GM12878 (cell line): ENCODE data around the gene BACE2.

ENCODE experiments used
- EZH2 ChIP-seq: IDR thresholded peaks from 2 replicates; pipeline ENCODE4 v1.6.1; 2012; ENCODE audit warnings: low read depth, mild to moderate bottlenecking, control low read depth, inconsistent platforms, low read length, borderline replicate concordance; ENCODE audit not compliant: control insufficient read depth
- HDAC2 ChIP-seq: fragments of 200-600 bp; sonication (generic); IDR thresholded peaks from 2 replicates; pipeline ENCODE4 v1.6.1; 2017
- JUNB ChIP-seq: IDR thresholded peaks from 2 replicates; pipeline ENCODE4 v1.6.1; 2016; ENCODE audit warnings: antibody characterized with exemption, mild to moderate bottlenecking
- NR2C1 ChIP-seq: fragments of 450-650 bp; IDR thresholded peaks from 2 replicates; pipeline ENCODE4 v1.6.1; 2017; ENCODE audit warnings: antibody characterized with exemption, mild to moderate bottlenecking, moderate library complexity
- POLR2A ChIP-seq: IDR thresholded peaks from 2 replicates; pipeline ENCODE4 v1.6.1; 2011; ENCODE audit warnings: low read depth, mild to moderate bottlenecking, low read length
- SRF ChIP-seq, 2 experiments: IDR thresholded peaks; 2 replicates each; pipeline ENCODE4 v1.6.1; 2011; ENCODE audit warnings: low read depth in 2 of 2, low read length in 2 of 2, mild to moderate bottlenecking in 1 of 2, moderate library complexity in 1 of 2
- YY1 ChIP-seq: IDR thresholded peaks from 2 replicates; pipeline ENCODE4 v1.6.1; 2011; ENCODE audit warnings: low read depth, mild to moderate bottlenecking, low read length
- ZNF384 ChIP-seq: IDR thresholded peaks from 2 replicates; pipeline ENCODE4 v1.6.1; 2012; ENCODE audit warnings: low read depth, mild to moderate bottlenecking, low read length, improper control_type of control experiment, borderline replicate concordance
- TF ChIP-seq, protein P1 (sequence below), 3 experiments: IDR thresholded peaks in 2 of 3; conservative IDR thresholded peaks in 1 of 3; 2 replicates each; pipeline ENCODE4 v1.5.1; 2011; ENCODE audit warnings: low read depth in 3 of 3, low read length in 3 of 3, mild to moderate bottlenecking in 3 of 3, control low read depth in 2 of 3, moderate library complexity in 2 of 3, inconsistent platforms in 1 of 3, mixed read lengths in 1 of 3; ENCODE audit not compliant: control insufficient read depth in 2 of 3, insufficient read depth in 1 of 3; ENCODE audit errors: extremely low read depth in 1 of 3

DNA sequence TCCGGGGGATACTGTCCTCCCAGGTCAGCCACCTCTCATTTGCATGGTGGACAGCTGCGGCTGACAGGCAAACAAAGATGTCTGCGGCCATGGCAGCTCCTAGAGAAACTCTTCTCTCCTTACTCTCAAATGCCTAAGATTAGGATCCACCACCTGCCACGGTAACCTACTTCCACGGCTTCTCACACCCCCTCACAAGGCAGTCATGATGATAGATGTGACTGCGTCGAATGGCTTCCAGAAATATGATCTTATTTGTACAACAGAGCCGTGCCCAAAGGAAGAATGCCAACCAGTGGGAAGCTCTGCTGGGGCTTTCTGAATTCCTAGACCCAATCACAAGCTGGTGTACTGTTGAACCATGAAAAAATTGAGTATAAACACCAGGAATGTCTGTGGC is 73.4 kb downstream of the BACE2 start:
- TF ChIP-seq POLR2A = no peak
- TF ChIP-seq, protein P1, sequence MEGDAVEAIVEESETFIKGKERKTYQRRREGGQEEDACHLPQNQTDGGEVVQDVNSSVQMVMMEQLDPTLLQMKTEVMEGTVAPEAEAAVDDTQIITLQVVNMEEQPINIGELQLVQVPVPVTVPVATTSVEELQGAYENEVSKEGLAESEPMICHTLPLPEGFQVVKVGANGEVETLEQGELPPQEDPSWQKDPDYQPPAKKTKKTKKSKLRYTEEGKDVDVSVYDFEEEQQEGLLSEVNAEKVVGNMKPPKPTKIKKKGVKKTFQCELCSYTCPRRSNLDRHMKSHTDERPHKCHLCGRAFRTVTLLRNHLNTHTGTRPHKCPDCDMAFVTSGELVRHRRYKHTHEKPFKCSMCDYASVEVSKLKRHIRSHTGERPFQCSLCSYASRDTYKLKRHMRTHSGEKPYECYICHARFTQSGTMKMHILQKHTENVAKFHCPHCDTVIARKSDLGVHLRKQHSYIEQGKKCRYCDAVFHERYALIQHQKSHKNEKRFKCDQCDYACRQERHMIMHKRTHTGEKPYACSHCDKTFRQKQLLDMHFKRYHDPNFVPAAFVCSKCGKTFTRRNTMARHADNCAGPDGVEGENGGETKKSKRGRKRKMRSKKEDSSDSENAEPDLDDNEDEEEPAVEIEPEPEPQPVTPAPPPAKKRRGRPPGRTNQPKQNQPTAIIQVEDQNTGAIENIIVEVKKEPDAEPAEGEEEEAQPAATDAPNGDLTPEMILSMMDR (IDR thresholded peaks at IDR 0.05 in 2 of 3, conservative IDR thresholded peaks at IDR 0.05 in 1 of 3; ENCODE audit: control insufficient read depth in 2 of 3, extremely low read depth in 1 of 3, insufficient read depth in 1 of 3, low read depth in 3 of 3, low read length in 3 of 3) = no peak
- no peak for TF ChIP-seq JUNB
- TF ChIP-seq EZH2 = no peak
- TF ChIP-seq HDAC2 = no peak
- no peak for TF ChIP-seq SRF (IDR thresholded peaks at IDR 0.05; ENCODE audit: low read depth in 2 of 2, low read length in 2 of 2)
- TF ChIP-seq ZNF384 = no peak
- TF ChIP-seq YY1 = no peak
- no peak for TF ChIP-seq NR2C1
